Stimulated activated CD4-positive, alpha-beta T cell treated with anti-CD3 and anti-CD28 coated beads, Interleukin-1b, Interleukin-23, amount 100 ng/mL, for 24 hours (primary cell): Measurements from ENCODE around the gene TSPAN10.

Source experiments
- DNase-seq, 4 experiments: peaks; one replicate each; pipeline ENCODE4 v3.0.0-alpha.2; 2020; ENCODE audit warnings: low read depth in 4 of 4, low spot score in 1 of 4

The TSPAN10 gene

DNA sequence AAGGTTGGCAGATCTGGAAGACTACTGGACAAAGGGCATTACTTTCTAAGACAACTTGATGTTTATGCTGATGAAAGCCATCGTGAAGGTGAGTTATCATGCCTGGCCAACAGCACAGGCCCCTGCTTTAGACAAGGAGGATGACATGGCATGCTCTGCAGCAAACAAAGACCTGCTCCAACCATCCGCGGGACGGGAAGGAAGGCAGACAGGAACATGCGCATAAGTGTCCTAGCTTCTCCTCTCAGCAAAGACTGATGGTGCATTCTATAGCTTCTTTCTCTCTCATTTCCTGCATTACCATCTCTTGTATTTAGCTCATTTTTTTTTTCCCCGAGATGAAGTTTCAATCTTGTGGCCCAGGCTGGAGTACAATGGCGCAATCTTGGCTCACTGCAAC lies 5.5 kb upstream of the TSPAN10 start:
- no peak for DNase-seq

DNA sequence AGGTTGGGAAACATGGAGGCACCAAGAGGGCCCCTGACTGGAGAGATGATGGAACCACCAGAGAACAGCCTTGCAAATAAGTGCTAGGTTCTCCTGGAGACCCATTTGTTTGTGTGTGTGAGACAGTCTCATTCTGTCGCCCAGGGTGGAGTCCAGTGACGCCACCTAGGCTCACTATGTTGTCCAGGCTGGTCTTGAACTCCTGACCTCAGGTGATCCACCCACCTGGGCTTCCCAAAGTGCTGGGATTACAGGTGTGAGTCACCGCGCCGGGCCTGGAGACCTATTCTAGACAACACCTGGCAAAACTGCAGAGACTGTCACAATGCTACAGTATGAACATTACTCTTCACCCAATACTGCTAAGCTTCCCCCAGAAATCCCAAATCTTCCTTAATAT lies 1.6 kb upstream of the TSPAN10 start:
- no peak for DNase-seq

GRCh38 chr17:81635973-81636504 lies 957 bp upstream of the TSPAN10 start:
- DNase-seq = no peak

DNA sequence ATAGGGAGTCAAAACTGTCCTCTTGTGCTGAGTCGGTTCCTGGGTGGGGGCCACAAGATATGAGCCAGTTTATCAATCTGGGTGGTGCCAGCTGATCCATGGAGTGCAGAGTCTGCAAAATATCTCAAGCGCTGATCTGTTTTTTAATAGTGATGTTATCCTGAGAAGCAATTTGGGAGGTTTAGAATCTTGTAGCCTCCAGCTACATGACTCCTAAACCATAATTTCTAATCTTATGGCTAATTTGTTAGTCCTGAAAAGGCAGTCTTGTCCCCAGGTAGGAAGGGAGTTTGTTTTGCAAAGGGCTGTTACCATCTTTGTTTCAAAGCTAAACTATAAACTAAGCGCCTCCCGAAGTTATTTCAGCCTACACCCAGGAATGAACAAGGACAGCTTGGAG lies 1.7 kb downstream of the TSPAN10 start:
- no peak for DNase-seq

- no peak for DNase-seq
These were observed 3.0 kb downstream of the TSPAN10 start for GRCh38 chr17:81640011-81640410.

GRCh38 chr17:81641825-81642489 lies 5.0 kb downstream of the TSPAN10 start:
- no peak for DNase-seq

GRCh38 chr17:81644496-81644895 lies 7.5 kb downstream of the TSPAN10 start:
- no peak for DNase-seq

- DNase-seq = no peak
These were observed 8.3 kb downstream of the TSPAN10 start for GRCh38 chr17:81644976-81645952.

DNA sequence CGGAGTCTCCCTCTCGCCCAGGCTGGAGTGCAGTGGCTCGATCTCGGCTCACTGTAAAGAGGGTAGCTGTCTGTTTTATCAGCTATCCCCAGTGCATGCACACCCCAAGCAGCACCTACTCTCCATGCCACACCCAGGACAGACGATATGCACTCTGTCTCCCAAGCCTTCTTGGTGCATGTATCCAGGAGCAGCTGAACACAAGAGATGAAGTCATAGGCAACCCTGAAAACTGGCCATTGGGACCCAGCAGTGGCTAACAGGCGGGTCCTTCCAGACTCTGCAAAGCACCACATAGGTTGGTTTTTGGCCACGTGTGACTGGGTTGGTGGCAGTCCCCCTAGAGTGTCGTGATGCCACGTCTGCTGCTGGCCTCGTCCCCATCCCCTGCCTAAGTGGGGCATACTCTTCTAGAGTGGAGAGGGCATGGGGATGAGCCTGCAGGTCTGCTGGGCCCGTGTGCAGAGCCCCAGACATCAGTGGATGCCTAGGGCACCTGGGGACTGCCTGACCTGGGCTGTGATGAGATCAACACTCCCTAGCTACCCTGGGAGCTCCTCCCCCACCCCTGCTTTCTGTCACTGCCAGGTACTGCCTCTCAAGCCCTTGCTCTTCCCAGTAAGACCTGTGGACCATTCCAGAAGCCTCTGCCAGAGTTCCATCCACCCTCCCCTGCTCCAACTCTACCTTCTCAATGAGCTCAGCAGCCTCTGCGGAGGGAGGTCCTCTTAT lies 10.0 kb downstream of the TSPAN10 start:
- no peak for DNase-seq

- no peak for DNase-seq
These were observed 10.6 kb downstream of the TSPAN10 start for GRCh38 chr17:81647640-81648012.

- no peak for DNase-seq
These were observed 11.2 kb downstream of the TSPAN10 start for GRCh38 chr17:81648013-81648706.

- no peak for DNase-seq
These were observed 11.7 kb downstream of the TSPAN10 start for GRCh38 chr17:81648707-81649085.

DNA sequence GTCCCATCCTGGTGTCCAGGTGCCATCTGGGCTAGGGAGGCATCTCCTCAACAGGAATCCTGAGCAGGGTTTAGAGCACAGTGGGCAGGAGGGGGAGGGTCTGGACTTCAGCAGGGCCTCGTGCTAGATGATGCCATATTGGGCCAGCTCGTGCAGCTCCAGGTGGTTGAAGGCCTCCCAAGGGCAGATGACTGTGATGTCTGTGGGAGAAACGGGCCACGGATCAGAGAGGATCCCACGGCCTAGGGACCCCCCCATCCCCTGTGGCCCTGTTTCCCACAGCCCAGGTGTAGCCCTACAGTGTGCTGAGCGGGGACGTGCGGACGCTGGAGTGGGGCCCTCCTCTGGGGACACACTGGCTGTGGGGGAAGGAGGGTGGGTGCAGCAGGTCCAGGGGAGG lies 14.0 kb downstream of the TSPAN10 start:
- DNase-seq = no peak

DNA sequence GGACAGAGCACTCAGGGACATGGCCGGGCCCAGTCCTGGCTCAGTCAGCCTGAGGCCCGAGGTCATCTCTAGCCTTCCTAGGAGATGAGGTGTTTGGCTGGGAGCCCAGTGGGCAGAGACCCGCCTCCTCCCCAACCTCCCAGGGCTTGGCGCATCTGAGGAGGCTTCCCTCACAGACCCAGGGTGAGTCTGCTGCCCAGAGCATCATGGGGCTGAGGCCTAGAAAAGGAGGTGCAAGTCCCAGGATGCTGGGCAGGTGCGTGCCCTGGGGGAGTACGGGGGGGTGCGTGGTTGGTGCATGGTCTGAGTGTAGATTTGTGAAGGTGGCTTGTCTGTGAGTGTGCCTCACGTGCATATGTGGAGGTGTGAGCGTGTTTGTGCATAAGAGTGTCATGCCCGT lies 14.7 kb downstream of the TSPAN10 start:
- no peak for DNase-seq

- no peak for DNase-seq
These were observed 16.1 kb downstream of the TSPAN10 start for GRCh38 chr17:81652906-81653771.

GRCh38 chr17:81655378-81656117 lies 18.6 kb downstream of the TSPAN10 start:
- DNase-seq = no peak

DNA sequence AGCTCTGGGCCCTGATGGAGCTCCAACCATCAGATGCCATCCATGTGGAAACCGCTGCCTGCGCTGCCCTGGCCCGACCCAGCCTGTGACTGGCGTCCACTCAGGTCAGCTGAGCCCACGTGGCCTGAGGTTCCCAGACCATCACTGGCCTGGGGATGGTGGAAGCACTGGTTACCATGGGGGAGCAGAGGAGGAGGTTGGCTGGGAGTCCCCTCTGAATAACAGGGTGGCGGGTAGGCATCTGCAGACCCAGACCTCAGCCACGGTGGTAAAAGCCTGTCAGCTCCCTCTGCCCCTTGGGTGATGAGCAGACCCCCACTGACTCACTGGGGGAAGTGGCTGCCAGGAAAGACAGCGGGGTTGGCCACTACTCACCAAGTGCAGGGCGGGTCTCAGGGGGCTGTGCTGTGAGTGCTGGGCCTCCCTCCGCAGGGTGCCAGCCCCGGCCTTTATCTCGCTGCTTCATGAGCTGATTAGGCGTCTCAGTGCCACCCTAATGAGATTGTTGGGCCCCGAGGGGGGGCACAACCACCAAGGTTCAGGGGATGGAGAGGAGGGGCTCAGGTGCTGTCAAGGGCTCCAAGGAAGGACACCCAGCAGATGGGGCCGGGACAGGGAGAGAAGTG lies 19.2 kb downstream of the TSPAN10 start, which contains the start of gene PDE6G:
TSS of gene PDE6G (minus strand) at position 425 of the 626 bp plus-strand sequence. CDS start 3,237 bp downstream, outside the sequence.
- DNase-seq = no peak

DNA sequence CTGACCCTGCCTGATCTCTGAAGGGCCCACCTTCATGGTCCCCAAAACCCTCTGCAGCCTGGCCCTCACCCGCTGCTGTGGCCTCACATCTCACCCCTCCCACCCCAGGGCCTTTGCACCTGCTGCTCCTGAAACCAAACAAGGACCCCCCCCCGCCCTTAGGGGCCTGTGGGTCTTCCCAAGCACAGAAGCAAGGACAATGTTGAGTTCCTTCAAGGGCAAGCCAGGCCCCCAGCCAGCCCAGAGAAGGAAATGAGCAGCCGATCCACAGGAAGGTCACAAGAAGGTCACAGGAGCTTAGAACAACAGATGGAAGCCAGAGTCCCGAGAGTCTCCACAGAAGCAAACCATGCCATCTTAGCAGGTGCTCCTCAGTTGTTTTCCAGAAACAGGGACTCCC lies 19.8 kb downstream of the TSPAN10 start:
- DNase-seq = no peak

DNA sequence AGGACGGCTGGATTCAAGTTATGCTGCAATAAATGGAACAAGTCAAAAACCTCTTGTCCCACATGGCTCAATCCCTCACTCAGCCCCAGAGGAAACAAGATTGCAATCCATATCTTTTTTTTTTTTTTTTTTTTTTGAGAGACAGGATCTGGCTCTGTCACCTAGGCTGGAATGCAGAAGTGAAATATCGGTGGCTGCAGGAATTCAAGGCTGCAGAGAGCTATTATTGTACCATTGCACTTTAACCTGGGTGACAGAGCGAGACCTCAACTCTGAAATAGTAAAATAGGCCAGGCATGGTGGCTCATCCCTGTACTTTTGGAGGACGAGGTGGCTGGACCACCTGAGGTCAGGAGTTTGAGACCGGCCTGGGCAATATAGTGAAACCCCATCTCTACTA lies 22.0 kb downstream of the TSPAN10 start:
- no peak for DNase-seq
